HepG2 (cell line): Measurements from ENCODE around the gene PPRC1. TPM values are rescaled to one million over a fixed set of nuclear protein-coding genes. Genes with fewer than 3 reads are reported as not detected.

Experiments used
- DNMT3B ChIP-seq: conservative IDR thresholded peaks from 2 replicates; pipeline ENCODE4 v1.6.1; 2016; ENCODE audit warnings: missing biosample characterization, control low read depth
- HNRNPLL ChIP-seq: fragments of 200-400 bp; formaldehyde crosslinking; IDR thresholded peaks from 2 replicates; pipeline ENCODE4 v1.6.1; 2017; ENCODE audit warnings: mild to moderate bottlenecking, low read depth, low read length; ENCODE audit not compliant: poor library complexity, severe bottlenecking
- U2AF1 ChIP-seq: fragments of 200-400 bp; formaldehyde crosslinking; optimal IDR thresholded peaks from 2 replicates; pipeline ENCODE3; 2017; ENCODE audit warnings: mild to moderate bottlenecking, low read depth, low read length
- polyA plus RNA-seq, 8 experiments: library from polyadenylated mRNA; depleted of rRNA in 3 of 8; stranded (reverse) in 7 of 8; unstranded in 1 of 8; fragments of >200 nt; fragmentation: Illumina TruSeq in 4 of 8; extraction: Trizol in 4 of 8; gene quantifications; 2 replicates each; pipeline versions ENCODE4 v1.2.1 to v1.2.3, GENCODE V29; 2011 to 2016; ENCODE audit warnings: low read depth in 4 of 8, missing spikeins in 1 of 8, mixed read lengths in 1 of 8; ENCODE audit not compliant: insufficient read depth in 1 of 8
- total RNA-seq, 5 experiments: library from RNA; depleted of rRNA; stranded (reverse); fragments of >200 nt; fragmentation: Illumina TruSeq; extraction: Trizol; gene quantifications; 2 replicates each; pipeline ENCODE4 v1.2.3, GENCODE V29; 2016; ENCODE audit warnings: low read depth in 1 of 5
- TF ChIP-seq, protein P1 (sequence below), 2 experiments: fragments of 450-650 bp in 1 of 2; sonication (generic) in 1 of 2; formaldehyde crosslinking in 1 of 2; IDR thresholded peaks; 2 replicates each; pipeline versions ENCODE4 v1.6.1 to v1.8.0; 2016 to 2022; ENCODE audit warnings: antibody characterized with exemption in 1 of 2, mild to moderate bottlenecking in 1 of 2, missing genetic modification reagents in 1 of 2
- TF ChIP-seq, protein P2 (sequence below): IDR thresholded peaks from 2 replicates; pipeline ENCODE4 v1.4.0; 2020; ENCODE audit warnings: mild to moderate bottlenecking, missing genetic modification reagents
- TF ChIP-seq, protein P3 (sequence below): IDR thresholded peaks from 2 replicates; pipeline ENCODE4 v1.6.1; 2016; ENCODE audit warnings: low read depth, missing genetic modification reagents, missing compliant biosample characterization

Gene PPRC1
- total and polyA plus RNA-seq, 2 of the 13 experiments (the other 11 are each of a cell fraction or from before 2014, with no cell fraction given): 18.7 to 24.2 TPM

DNA sequence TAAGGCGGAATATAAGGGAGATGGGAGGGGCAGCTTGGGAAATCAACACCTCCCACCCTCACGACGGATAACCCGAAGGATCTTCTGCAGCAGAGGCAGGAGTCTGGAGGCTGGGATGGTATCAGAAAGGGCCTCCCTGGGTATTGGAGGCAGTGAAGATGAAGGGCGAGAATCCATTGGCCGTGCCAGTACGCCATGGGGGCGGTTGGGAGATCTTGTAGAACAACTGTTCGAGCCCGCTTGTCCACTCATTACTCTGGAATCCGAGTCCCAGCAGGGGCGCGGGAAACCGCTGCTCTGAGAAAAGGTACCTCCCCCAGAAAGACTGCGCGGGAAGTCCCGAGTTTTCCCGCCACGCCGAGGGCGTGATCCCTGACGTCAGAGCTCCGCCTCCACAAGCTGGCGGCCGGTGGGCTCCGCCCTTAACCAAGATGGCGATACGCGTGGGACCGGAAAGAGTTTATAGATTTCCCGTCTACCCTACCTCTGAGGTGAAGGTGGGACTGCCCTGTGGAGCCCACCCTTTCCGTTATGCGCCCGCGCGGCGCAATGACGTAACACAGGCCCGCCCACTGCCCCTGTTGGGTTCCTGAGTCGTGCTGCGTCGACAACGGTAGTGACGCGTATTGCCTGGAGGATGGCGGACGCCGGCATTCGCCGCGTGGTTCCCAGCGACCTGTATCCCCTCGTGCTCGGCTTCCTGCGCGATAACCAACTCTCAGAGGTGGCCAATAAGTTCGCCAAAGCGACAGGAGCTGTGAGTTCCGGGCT lies 19.1 kb downstream of the PPRC1 start, which contains the start of gene NOLC1 (continued):
- TF ChIP-seq, protein P1, sequence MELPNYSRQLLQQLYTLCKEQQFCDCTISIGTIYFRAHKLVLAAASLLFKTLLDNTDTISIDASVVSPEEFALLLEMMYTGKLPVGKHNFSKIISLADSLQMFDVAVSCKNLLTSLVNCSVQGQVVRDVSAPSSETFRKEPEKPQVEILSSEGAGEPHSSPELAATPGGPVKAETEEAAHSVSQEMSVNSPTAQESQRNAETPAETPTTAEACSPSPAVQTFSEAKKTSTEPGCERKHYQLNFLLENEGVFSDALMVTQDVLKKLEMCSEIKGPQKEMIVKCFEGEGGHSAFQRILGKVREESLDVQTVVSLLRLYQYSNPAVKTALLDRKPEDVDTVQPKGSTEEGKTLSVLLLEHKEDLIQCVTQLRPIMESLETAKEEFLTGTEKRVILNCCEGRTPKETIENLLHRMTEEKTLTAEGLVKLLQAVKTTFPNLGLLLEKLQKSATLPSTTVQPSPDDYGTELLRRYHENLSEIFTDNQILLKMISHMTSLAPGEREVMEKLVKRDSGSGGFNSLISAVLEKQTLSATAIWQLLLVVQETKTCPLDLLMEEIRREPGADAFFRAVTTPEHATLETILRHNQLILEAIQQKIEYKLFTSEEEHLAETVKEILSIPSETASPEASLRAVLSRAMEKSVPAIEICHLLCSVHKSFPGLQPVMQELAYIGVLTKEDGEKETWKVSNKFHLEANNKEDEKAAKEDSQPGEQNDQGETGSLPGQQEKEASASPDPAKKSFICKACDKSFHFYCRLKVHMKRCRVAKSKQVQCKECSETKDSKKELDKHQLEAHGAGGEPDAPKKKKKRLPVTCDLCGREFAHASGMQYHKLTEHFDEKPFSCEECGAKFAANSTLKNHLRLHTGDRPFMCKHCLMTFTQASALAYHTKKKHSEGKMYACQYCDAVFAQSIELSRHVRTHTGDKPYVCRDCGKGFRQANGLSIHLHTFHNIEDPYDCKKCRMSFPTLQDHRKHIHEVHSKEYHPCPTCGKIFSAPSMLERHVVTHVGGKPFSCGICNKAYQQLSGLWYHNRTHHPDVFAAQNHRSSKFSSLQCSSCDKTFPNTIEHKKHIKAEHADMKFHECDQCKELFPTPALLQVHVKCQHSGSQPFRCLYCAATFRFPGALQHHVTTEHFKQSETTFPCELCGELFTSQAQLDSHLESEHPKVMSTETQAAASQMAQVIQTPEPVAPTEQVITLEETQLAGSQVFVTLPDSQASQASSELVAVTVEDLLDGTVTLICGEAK (IDR thresholded peaks at IDR 0.05): no peak
- TF ChIP-seq, protein P1 (CRISPR knock-in tag; IDR thresholded peaks at IDR 0.05): no peak; the same call in 1 of the 2 replicates
- TF ChIP-seq HNRNPLL (peak; percentile 92), U2AF1 (no peak), DNMT3B (CRISPR knock-in tag) (no peak; the same call in 1 of the 2 replicates)
- TF ChIP-seq, protein P2, sequence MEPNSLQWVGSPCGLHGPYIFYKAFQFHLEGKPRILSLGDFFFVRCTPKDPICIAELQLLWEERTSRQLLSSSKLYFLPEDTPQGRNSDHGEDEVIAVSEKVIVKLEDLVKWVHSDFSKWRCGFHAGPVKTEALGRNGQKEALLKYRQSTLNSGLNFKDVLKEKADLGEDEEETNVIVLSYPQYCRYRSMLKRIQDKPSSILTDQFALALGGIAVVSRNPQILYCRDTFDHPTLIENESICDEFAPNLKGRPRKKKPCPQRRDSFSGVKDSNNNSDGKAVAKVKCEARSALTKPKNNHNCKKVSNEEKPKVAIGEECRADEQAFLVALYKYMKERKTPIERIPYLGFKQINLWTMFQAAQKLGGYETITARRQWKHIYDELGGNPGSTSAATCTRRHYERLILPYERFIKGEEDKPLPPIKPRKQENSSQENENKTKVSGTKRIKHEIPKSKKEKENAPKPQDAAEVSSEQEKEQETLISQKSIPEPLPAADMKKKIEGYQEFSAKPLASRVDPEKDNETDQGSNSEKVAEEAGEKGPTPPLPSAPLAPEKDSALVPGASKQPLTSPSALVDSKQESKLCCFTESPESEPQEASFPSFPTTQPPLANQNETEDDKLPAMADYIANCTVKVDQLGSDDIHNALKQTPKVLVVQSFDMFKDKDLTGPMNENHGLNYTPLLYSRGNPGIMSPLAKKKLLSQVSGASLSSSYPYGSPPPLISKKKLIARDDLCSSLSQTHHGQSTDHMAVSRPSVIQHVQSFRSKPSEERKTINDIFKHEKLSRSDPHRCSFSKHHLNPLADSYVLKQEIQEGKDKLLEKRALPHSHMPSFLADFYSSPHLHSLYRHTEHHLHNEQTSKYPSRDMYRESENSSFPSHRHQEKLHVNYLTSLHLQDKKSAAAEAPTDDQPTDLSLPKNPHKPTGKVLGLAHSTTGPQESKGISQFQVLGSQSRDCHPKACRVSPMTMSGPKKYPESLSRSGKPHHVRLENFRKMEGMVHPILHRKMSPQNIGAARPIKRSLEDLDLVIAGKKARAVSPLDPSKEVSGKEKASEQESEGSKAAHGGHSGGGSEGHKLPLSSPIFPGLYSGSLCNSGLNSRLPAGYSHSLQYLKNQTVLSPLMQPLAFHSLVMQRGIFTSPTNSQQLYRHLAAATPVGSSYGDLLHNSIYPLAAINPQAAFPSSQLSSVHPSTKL (CRISPR knock-in tag): peak; percentile 47
- TF ChIP-seq, protein P3, sequence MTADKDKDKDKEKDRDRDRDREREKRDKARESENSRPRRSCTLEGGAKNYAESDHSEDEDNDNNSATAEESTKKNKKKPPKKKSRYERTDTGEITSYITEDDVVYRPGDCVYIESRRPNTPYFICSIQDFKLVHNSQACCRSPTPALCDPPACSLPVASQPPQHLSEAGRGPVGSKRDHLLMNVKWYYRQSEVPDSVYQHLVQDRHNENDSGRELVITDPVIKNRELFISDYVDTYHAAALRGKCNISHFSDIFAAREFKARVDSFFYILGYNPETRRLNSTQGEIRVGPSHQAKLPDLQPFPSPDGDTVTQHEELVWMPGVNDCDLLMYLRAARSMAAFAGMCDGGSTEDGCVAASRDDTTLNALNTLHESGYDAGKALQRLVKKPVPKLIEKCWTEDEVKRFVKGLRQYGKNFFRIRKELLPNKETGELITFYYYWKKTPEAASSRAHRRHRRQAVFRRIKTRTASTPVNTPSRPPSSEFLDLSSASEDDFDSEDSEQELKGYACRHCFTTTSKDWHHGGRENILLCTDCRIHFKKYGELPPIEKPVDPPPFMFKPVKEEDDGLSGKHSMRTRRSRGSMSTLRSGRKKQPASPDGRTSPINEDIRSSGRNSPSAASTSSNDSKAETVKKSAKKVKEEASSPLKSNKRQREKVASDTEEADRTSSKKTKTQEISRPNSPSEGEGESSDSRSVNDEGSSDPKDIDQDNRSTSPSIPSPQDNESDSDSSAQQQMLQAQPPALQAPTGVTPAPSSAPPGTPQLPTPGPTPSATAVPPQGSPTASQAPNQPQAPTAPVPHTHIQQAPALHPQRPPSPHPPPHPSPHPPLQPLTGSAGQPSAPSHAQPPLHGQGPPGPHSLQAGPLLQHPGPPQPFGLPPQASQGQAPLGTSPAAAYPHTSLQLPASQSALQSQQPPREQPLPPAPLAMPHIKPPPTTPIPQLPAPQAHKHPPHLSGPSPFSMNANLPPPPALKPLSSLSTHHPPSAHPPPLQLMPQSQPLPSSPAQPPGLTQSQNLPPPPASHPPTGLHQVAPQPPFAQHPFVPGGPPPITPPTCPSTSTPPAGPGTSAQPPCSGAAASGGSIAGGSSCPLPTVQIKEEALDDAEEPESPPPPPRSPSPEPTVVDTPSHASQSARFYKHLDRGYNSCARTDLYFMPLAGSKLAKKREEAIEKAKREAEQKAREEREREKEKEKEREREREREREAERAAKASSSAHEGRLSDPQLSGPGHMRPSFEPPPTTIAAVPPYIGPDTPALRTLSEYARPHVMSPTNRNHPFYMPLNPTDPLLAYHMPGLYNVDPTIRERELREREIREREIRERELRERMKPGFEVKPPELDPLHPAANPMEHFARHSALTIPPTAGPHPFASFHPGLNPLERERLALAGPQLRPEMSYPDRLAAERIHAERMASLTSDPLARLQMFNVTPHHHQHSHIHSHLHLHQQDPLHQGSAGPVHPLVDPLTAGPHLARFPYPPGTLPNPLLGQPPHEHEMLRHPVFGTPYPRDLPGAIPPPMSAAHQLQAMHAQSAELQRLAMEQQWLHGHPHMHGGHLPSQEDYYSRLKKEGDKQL (CRISPR knock-in tag): no peak; the same call in 1 of the 2 replicates
